Measurements from ENCODE around the gene PHF19.

DNA sequence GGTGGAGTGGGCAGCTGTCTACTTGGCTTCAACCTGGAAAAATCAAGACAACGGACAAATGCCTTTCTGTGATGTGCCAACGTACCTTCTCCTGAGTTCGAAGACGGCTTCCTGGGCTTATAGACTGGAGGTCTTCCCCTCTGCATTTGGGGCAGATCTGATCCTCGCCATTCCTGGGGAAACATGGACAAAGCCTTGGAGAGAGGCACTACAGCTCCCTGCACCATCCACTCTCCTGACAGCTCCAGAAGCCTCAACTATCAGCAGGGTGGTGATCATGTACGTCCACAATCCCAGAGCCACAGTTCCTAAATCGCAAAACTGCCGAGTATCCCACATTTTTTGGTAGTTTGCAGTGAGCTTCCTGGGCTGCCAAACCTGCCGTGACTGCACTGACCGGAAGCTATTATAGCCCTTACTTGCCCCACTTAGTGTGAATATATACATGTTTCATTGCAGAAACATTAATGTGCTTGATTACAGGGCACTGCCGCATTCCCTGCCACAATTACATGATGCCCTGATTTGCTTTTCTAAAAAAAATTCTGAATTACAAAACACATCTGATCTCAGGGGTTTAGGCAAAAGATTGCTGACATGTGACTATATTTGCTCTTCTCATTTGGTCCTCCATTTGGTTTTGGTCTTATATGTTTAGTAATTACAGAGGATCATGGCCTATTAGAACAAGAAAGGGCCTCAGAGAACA is 46.8 kb upstream of the PHF19 start:
- TF ChIP-seq, protein P1, sequence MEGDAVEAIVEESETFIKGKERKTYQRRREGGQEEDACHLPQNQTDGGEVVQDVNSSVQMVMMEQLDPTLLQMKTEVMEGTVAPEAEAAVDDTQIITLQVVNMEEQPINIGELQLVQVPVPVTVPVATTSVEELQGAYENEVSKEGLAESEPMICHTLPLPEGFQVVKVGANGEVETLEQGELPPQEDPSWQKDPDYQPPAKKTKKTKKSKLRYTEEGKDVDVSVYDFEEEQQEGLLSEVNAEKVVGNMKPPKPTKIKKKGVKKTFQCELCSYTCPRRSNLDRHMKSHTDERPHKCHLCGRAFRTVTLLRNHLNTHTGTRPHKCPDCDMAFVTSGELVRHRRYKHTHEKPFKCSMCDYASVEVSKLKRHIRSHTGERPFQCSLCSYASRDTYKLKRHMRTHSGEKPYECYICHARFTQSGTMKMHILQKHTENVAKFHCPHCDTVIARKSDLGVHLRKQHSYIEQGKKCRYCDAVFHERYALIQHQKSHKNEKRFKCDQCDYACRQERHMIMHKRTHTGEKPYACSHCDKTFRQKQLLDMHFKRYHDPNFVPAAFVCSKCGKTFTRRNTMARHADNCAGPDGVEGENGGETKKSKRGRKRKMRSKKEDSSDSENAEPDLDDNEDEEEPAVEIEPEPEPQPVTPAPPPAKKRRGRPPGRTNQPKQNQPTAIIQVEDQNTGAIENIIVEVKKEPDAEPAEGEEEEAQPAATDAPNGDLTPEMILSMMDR (IDR thresholded peaks at IDR 0.05) = no peak
- TF ChIP-seq NR2C2 (CRISPR knock-in tag; IDR thresholded peaks at IDR 0.05) (no peak), ATF1 (CRISPR knock-in tag; IDR thresholded peaks at IDR 0.05) (no peak), ZNF423 (CRISPR knock-in tag; IDR thresholded peaks at IDR 0.05) (no peak)
- TF ChIP-seq, protein P2, sequence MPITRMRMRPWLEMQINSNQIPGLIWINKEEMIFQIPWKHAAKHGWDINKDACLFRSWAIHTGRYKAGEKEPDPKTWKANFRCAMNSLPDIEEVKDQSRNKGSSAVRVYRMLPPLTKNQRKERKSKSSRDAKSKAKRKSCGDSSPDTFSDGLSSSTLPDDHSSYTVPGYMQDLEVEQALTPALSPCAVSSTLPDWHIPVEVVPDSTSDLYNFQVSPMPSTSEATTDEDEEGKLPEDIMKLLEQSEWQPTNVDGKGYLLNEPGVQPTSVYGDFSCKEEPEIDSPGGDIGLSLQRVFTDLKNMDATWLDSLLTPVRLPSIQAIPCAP (CRISPR knock-in tag; IDR thresholded peaks at IDR 0.05) = no peak
- TF ChIP-seq, protein P3, sequence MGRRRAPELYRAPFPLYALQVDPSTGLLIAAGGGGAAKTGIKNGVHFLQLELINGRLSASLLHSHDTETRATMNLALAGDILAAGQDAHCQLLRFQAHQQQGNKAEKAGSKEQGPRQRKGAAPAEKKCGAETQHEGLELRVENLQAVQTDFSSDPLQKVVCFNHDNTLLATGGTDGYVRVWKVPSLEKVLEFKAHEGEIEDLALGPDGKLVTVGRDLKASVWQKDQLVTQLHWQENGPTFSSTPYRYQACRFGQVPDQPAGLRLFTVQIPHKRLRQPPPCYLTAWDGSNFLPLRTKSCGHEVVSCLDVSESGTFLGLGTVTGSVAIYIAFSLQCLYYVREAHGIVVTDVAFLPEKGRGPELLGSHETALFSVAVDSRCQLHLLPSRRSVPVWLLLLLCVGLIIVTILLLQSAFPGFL (CRISPR knock-in tag; IDR thresholded peaks at IDR 0.05; ENCODE audit: borderline replicate concordance) = no peak
- TF ChIP-seq, protein P4, sequence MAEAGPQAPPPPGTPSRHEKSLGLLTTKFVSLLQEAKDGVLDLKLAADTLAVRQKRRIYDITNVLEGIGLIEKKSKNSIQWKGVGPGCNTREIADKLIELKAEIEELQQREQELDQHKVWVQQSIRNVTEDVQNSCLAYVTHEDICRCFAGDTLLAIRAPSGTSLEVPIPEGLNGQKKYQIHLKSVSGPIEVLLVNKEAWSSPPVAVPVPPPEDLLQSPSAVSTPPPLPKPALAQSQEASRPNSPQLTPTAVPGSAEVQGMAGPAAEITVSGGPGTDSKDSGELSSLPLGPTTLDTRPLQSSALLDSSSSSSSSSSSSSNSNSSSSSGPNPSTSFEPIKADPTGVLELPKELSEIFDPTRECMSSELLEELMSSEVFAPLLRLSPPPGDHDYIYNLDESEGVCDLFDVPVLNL (CRISPR knock-in tag; IDR thresholded peaks at IDR 0.05; ENCODE audit: borderline replicate concordance, low read depth) = no peak
